Adipocyte (in vitro differentiated cells): ENCODE results near the gene CLDN10.
A peak's percentile ranks its signal among the peaks of the same experiment; 100 is the strongest.

Source experiments
- DNase-seq: peaks from one replicate; pipeline ENCODE4 v3.0.0-alpha.2; 2015; ENCODE audit warnings: low read depth
- H3K27me3 ChIP-seq: replicated peaks from 2 replicates; pipeline ENCODE4 v1.7.0; 2013; ENCODE audit warnings: mild to moderate bottlenecking, low read length, moderate library complexity; ENCODE audit not compliant: control insufficient read depth, insufficient read depth
- H3K36me3 ChIP-seq: 2 replicates; pipeline ENCODE4 v1.7.0; 2013; ENCODE audit warnings: low read length, mild to moderate bottlenecking, moderate library complexity; ENCODE audit not compliant: control insufficient read depth, insufficient read depth, severe bottlenecking
- H3K4me1 ChIP-seq: 2 replicates; pipeline ENCODE4 v1.7.0; 2013; ENCODE audit warnings: mild to moderate bottlenecking, low read length, moderate library complexity; ENCODE audit not compliant: control insufficient read depth, insufficient read depth
- H3K4me3 ChIP-seq: 2 replicates; pipeline ENCODE4 v1.7.0; 2013; ENCODE audit warnings: mild to moderate bottlenecking, low read length, moderate library complexity
- H3K9ac ChIP-seq: 2 replicates; pipeline ENCODE4 v1.7.0; 2013; ENCODE audit warnings: mild to moderate bottlenecking, low read length, moderate library complexity
- H3K9me3 ChIP-seq: 2 replicates; pipeline ENCODE4 v1.7.0; 2013; ENCODE audit warnings: mild to moderate bottlenecking, low read length, moderate library complexity; ENCODE audit not compliant: control insufficient read depth

The CLDN10 gene

GRCh38 chr13:95623141-95623540 is 70.6 kb downstream of the CLDN10 start:
- Histone ChIP-seq H3K9ac (no peak overlapping the region), H3K36me3 (peaks cover 67% of the 10 kb centered on the region), H3K4me1 (no peaks in the 10 kb centered on the region), H3K27me3 (no peaks in the 10 kb centered on the region), H3K4me3 (no peak overlapping the region), H3K9me3 (no peaks in the 10 kb centered on the region)
- DNase-seq, result no peak

- peak; percentile 78 for DNase-seq
- Histone ChIP-seq H3K4me1 (no peaks in the 10 kb centered on the region), H3K9me3 (no peaks in the 10 kb centered on the region), H3K36me3 (peaks cover 68% of the 10 kb centered on the region), H3K9ac (no peak overlapping the region), H3K27me3 (no peaks in the 10 kb centered on the region), H3K4me3 (no peak overlapping the region)
Measured at GRCh38 chr13:95624020-95624419, 71.5 kb downstream of the CLDN10 start.

- Histone ChIP-seq H3K36me3 (peaks cover 72% of the 10 kb centered on the region), H3K9me3 (no peaks in the 10 kb centered on the region), H3K27me3 (no peaks in the 10 kb centered on the region), H3K4me1 (no peaks in the 10 kb centered on the region), H3K4me3 (no peak overlapping the region), H3K9ac (no peak overlapping the region)
- DNase-seq, result no peak
Measured at GRCh38 chr13:95626768-95627167, 74.2 kb downstream of the CLDN10 start.

- peaks cover 72% of the 10 kb centered on the region for H3K36me3 ChIP-seq
Measured at GRCh38 chr13:95627590-95627989, 75.1 kb downstream of the CLDN10 start.

GRCh38 chr13:95628488-95628887 is 76.0 kb downstream of the CLDN10 start:
- no peak for DNase-seq
- H3K36me3 ChIP-seq, result peaks cover 72% of the 10 kb centered on the region
- no peak overlapping the region for H3K9ac ChIP-seq
- no peaks in the 10 kb centered on the region for H3K9me3 ChIP-seq
- H3K4me3 ChIP-seq, result no peak overlapping the region
- H3K4me1 ChIP-seq, result no peaks in the 10 kb centered on the region
- H3K27me3 ChIP-seq, result no peaks in the 10 kb centered on the region

More at GRCh38 chr13:95627590-95627989, 75.1 kb downstream of the CLDN10 start:
- no peaks in the 10 kb centered on the region for H3K4me1 ChIP-seq
- DNase-seq, result peak; percentile 73
- no peak overlapping the region for H3K4me3 ChIP-seq
- no peak overlapping the region for H3K9ac ChIP-seq
- no peaks in the 10 kb centered on the region for H3K27me3 ChIP-seq
- no peaks in the 10 kb centered on the region for H3K9me3 ChIP-seq

GRCh38 chr13:95629071-95629470 is 76.6 kb downstream of the CLDN10 start:
- Histone ChIP-seq H3K4me1 (no peaks in the 10 kb centered on the region), H3K36me3 (peaks cover 69% of the 10 kb centered on the region), H3K9me3 (no peaks in the 10 kb centered on the region), H3K27me3 (no peaks in the 10 kb centered on the region), H3K4me3 (no peak overlapping the region), H3K9ac (no peak overlapping the region)
- no peak for DNase-seq
